BLaER1 treated with 17β-estradiol and CSF1 and Interleukin-3, amounts not matched to agents 10 nM and 100 nM (cell line): ENCODE measurements around the gene MYOG.

ENCODE experiments used
- H3K27ac ChIP-seq, 11 experiments: shearing (Covaris generic); formaldehyde crosslinking; 2 replicates each; pipeline ENCODE4 v1.8.1; 2022
- H3K27me3 ChIP-seq, 11 experiments: shearing (Covaris generic); formaldehyde crosslinking; 2 replicates each; pipeline ENCODE4 v1.8.1; 2022
- H3K36me3 ChIP-seq, 11 experiments: shearing (Covaris generic); formaldehyde crosslinking; 2 replicates each; pipeline ENCODE4 v1.8.1; 2022
- H3K4me1 ChIP-seq, 10 experiments: shearing (Covaris generic); formaldehyde crosslinking; 2 replicates each; pipeline ENCODE4 v1.8.1; 2022
- H3K4me2 ChIP-seq, 11 experiments: shearing (Covaris generic); formaldehyde crosslinking; 2 replicates each; pipeline ENCODE4 v1.8.1; 2022
- H3K4me3 ChIP-seq, 10 experiments: shearing (Covaris generic); formaldehyde crosslinking; 2 replicates each; pipeline ENCODE4 v1.8.1; 2022
- H3K9ac ChIP-seq, 11 experiments: shearing (Covaris generic); formaldehyde crosslinking; 2 replicates each; pipeline ENCODE4 v1.8.1; 2022
- H3K9me3 ChIP-seq, 11 experiments: shearing (Covaris generic); formaldehyde crosslinking; replicated peaks in 1 of 11; 2 replicates each; pipeline ENCODE4 v1.8.1; 2022
- H4K20me1 ChIP-seq, 11 experiments: shearing (Covaris generic); formaldehyde crosslinking; 2 replicates each; pipeline ENCODE4 v1.8.1; 2022
- Cebpa-rat ChIP-seq, 11 experiments: shearing (Covaris generic); IDR thresholded peaks; 2 replicates each; pipeline ENCODE4 v1.8.1; 2022

MYOG gene

GRCh38 chr1:203080456-203080855, 5.4 kb downstream of the MYOG start:
- Histone ChIP-seq H3K9ac (no peak overlapping the region), H4K20me1 (0 out of 22 replicates have a peak, but pooled peaks cover 0 to 6% (median 0%) of the 10 kb centered on the region in 11 experiments), H3K4me2 (no peak overlapping the region), H3K4me3 (no peak overlapping the region), H3K27ac (no peak overlapping the region), H3K4me1 (peaks cover 15 to 37% (median 25%) of the 10 kb centered on the region in 10 experiments), H3K9me3 (no peaks in the 10 kb centered on the region), H3K36me3 (peaks cover 0 to 42% (median 26%) of the 10 kb centered on the region in 11 experiments; a peak in 13 of 22 replicates), H3K27me3 (peaks cover 6 to 13% (median 9%) of the 10 kb centered on the region in 11 experiments)
- no peak for TF ChIP-seq Cebpa-rat (IDR thresholded peaks at IDR 0.05)

GRCh38 chr1:203078478-203078877, 7.3 kb downstream of the MYOG start:
- Histone ChIP-seq H3K9me3 (no peaks in the 10 kb centered on the region), H3K27me3 (peaks cover 15 to 31% (median 22%) of the 10 kb centered on the region in 11 experiments), H3K9ac (no peak overlapping the region), H3K4me1 (peaks cover 25 to 48% (median 39%) of the 10 kb centered on the region in 10 experiments), H4K20me1 (0 out of 22 replicates have a peak, but pooled peaks cover 0 to 6% (median 0%) of the 10 kb centered on the region in 11 experiments), H3K36me3 (peaks cover 0 to 54% (median 33%) of the 10 kb centered on the region in 11 experiments; a peak in 15 of 22 replicates), H3K4me2 (no peak overlapping the region), H3K27ac (no peak overlapping the region), H3K4me3 (no peak overlapping the region)
- no peak for TF ChIP-seq Cebpa-rat (IDR thresholded peaks at IDR 0.05)

- no peak overlapping the region for H3K27ac ChIP-seq
- no peak overlapping the region for H3K4me2 ChIP-seq
- no peak overlapping the region for H3K9ac ChIP-seq
- H3K9me3 ChIP-seq, result no peaks in the 10 kb centered on the region
- H3K4me1 ChIP-seq, result peaks cover 25 to 48% (median 39%) of the 10 kb centered on the region in 10 experiments
- H4K20me1 ChIP-seq, result 0 out of 22 replicates have a peak, but pooled peaks cover 0 to 6% (median 0%) of the 10 kb centered on the region in 11 experiments
- no peak for TF ChIP-seq Cebpa-rat (IDR thresholded peaks at IDR 0.05)
- no peak overlapping the region for H3K4me3 ChIP-seq
- peaks cover 15 to 31% (median 22%) of the 10 kb centered on the region in 11 experiments for H3K27me3 ChIP-seq
- peaks cover 0 to 60% (median 38%) of the 10 kb centered on the region in 11 experiments; a peak in 16 of 22 replicates for H3K36me3 ChIP-seq
Measured at GRCh38 chr1:203077956-203078355, 7.9 kb downstream of the MYOG start.

- H3K27ac ChIP-seq, result no peak overlapping the region
Measured at GRCh38 chr1:203077367-203077766, 8.4 kb downstream of the MYOG start.

GRCh38 chr1:203076031-203076511, 9.7 kb downstream of the MYOG start:
- Histone ChIP-seq H3K9ac (peak overlapping the region in 6 of 11 experiments; percentile 4 to 61 (median 23); a peak in 8 of 22 replicates), H3K4me1 (peaks cover 21 to 55% (median 45%) of the 10 kb centered on the region in 10 experiments), H3K36me3 (peaks cover 8 to 77% (median 57%) of the 10 kb centered on the region in 11 experiments; a peak in 21 of 22 replicates), H3K4me2 (peak overlapping the region; percentile 73 to 99 (median 92)), H3K27ac (peak overlapping the region in 7 of 11 experiments; percentile 7 to 60 (median 22); a peak in 9 of 22 replicates), H3K9me3 (no peaks in the 10 kb centered on the region), H4K20me1 (0 out of 22 replicates have a peak, but pooled peaks cover 0 to 6% (median 0%) of the 10 kb centered on the region in 11 experiments), H3K27me3 (peaks cover 15 to 31% (median 22%) of the 10 kb centered on the region in 11 experiments), H3K4me3 (peak overlapping the region in 9 of 10 experiments; percentile 38 to 68 (median 45); a peak in 16 of 20 replicates)
- no peak for TF ChIP-seq Cebpa-rat (IDR thresholded peaks at IDR 0.05)

More at GRCh38 chr1:203077367-203077766, 8.4 kb downstream of the MYOG start:
- no peak overlapping the region for H3K4me3 ChIP-seq
- no peak for TF ChIP-seq Cebpa-rat (IDR thresholded peaks at IDR 0.05)
- H3K9ac ChIP-seq, result no peak overlapping the region
- H3K36me3 ChIP-seq, result peaks cover 0 to 65% (median 44%) of the 10 kb centered on the region in 11 experiments; a peak in 18 of 22 replicates
- peaks cover 21 to 48% (median 36%) of the 10 kb centered on the region in 10 experiments for H3K4me1 ChIP-seq
- no peaks in the 10 kb centered on the region for H3K9me3 ChIP-seq
- 0 out of 22 replicates have a peak, but pooled peaks cover 0 to 6% (median 0%) of the 10 kb centered on the region in 11 experiments for H4K20me1 ChIP-seq
- peaks cover 15 to 31% (median 22%) of the 10 kb centered on the region in 11 experiments for H3K27me3 ChIP-seq
- no peak overlapping the region for H3K4me2 ChIP-seq

- H3K9me3 ChIP-seq, result no peaks in the 10 kb centered on the region
- H4K20me1 ChIP-seq, result 0 out of 22 replicates have a peak, but pooled peaks cover 0 to 6% (median 0%) of the 10 kb centered on the region in 11 experiments
- peaks cover 26 to 62% (median 51%) of the 10 kb centered on the region in 10 experiments for H3K4me1 ChIP-seq
- peaks cover 8 to 76% (median 57%) of the 10 kb centered on the region in 11 experiments; a peak in 21 of 22 replicates for H3K36me3 ChIP-seq
- peak overlapping the region; percentile 73 to 99 (median 92) for H3K4me2 ChIP-seq
- peak overlapping the region in 6 of 11 experiments; percentile 7 to 60 (median 23); a peak in 10 of 22 replicates for H3K27ac ChIP-seq
- peaks cover 15 to 31% (median 22%) of the 10 kb centered on the region in 11 experiments for H3K27me3 ChIP-seq
- peak overlapping the region in 9 of 10 experiments; percentile 38 to 68 (median 45); a peak in 16 of 20 replicates for H3K4me3 ChIP-seq
- TF ChIP-seq Cebpa-rat (IDR thresholded peaks at IDR 0.05), result no peak
- H3K9ac ChIP-seq, result peak overlapping the region in 10 of 11 experiments; percentile 4 to 61 (median 36); a peak in 11 of 22 replicates
Measured at GRCh38 chr1:203075236-203076030, 10.4 kb downstream of the MYOG start.

DNA sequence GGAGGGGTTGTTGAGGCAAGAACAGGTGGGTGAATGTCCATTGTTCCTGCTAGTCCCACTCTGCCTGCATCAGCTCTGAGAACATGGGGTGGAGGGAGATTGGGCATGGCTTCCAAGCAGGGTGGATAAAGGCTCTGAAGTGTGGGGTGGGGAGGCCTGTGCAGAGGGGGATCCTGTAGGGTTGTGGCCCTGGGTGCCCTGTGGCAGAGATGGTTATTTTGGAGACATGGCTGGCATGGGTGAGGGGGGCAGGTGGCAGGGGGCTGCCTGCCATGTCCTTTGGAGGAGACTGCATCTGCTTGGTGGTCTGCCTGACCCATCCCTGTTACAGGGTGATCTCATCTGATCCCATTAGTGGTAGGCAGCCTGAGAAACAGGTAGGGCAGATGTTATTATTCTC, 11.2 kb downstream of the MYOG start:
- peaks cover 8 to 69% (median 57%) of the 10 kb centered on the region in 11 experiments; a peak in 21 of 22 replicates for H3K36me3 ChIP-seq

DNA sequence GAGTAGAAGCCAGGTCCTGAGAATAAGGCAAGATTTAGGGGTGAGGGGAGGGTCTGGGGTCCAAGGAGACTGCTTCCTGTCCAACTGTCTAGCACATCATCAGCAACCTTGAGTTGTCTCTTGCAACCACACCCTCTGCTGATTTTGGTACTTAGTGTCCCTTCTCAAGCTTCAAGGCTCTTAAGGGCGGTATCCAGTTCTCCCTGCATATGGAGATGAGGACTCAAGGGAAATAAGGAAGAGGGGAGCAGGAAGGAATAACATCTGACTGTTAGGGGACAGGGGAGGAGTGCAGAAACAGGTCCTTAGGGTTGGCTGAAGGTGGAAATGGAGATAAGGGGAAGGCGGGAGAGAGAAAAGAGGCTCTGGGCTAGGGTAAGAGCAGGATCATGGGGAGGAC, 12.3 kb downstream of the MYOG start:
- H3K9me3 ChIP-seq, result no peaks in the 10 kb centered on the region
- H3K27ac ChIP-seq, result no peak overlapping the region
- peaks cover 45 to 81% (median 71%) of the 10 kb centered on the region in 10 experiments for H3K4me1 ChIP-seq
- no peak for TF ChIP-seq Cebpa-rat (IDR thresholded peaks at IDR 0.05)
- peak overlapping the region in 6 of 11 experiments; percentile 0 to 30 (median 4); a peak in 4 of 22 replicates for H3K4me2 ChIP-seq
- no peak overlapping the region for H3K9ac ChIP-seq
- peaks cover 8 to 63% (median 52%) of the 10 kb centered on the region in 11 experiments; a peak in 21 of 22 replicates for H3K36me3 ChIP-seq
- no peak overlapping the region for H3K4me3 ChIP-seq
- H3K27me3 ChIP-seq, result peaks cover 15 to 31% (median 22%) of the 10 kb centered on the region in 11 experiments
- peaks cover 0 to 11% (median 0%) of the 10 kb centered on the region in 11 experiments; a peak in 2 of 22 replicates for H4K20me1 ChIP-seq

More for the DNA sequence above, 11.2 kb downstream of the MYOG start:
- Histone ChIP-seq H3K4me2 (peak overlapping the region in 10 of 11 experiments; percentile 73 to 99 (median 91); a peak in 18 of 22 replicates), H3K9ac (no peak overlapping the region), H3K4me1 (peaks cover 34 to 70% (median 60%) of the 10 kb centered on the region in 10 experiments), H3K4me3 (no peak overlapping the region), H3K27me3 (peaks cover 15 to 31% (median 22%) of the 10 kb centered on the region in 11 experiments), H3K27ac (no peak overlapping the region), H3K9me3 (no peaks in the 10 kb centered on the region), H4K20me1 (0 out of 22 replicates have a peak, but pooled peaks cover 0 to 6% (median 0%) of the 10 kb centered on the region in 11 experiments)
- no peak for TF ChIP-seq Cebpa-rat (IDR thresholded peaks at IDR 0.05)
